GM21717 (cell line): Measurements from ENCODE around the gene BTBD6.

Experiments
- ATAC-seq: cut with Tn5 transposase; IDR thresholded peaks from one replicate; pipeline ENCODE4 v1.9.1; 2021; ENCODE audit warnings: mild to moderate bottlenecking, moderate library complexity; ENCODE audit not compliant: unreplicated experiment

BTBD6 gene

DNA sequence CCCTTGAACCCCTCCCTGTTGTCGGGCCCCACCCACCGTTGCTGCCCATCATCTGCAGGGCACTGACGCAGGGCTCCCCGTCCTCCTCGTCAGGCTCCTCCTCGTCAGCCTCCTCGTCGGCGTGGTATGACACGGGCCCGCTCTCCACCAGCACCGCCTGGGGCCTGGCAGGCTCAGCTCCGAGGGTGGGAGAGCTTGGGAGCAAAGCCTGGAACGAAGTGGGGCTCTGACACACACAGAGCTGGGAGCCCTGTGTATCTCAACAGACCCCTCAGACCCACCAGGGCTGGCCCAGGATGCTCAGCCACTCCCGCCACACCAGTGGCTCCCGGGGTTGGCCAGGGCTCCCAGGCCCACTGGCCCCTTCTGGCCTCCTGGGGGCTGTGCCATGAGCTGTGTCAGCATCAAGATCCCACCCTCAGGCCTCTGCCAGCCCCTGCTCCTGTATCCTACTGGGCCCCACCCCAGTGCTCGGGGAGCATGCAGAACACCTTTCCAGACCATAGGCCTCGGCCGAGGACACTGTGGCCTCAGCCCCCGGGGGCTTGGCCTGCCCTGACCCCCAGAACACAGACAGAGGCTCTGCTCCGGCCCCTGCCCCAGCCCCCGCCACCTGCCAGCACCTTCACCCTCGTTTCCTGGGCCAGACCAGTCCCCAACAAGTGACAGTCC, 37.1 kb upstream of the BTBD6 start:
- no peak for ATAC-seq

DNA sequence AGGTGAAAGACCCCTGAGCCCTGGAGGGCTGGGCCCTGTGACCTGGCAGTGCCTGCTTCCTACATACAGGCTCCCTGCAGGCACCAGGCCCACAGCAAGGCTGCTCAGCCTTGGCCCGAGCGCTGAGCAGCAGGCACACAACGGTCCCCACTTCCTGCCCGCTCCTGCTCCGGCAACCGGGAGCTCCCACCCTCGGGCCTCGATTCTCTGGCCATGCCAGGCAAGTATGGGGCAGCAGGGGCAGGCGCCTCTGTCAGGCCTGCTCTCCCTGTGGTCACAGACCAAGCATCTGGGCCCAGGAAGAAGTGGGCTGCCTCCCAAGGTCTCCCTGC, 36.6 kb upstream of the BTBD6 start:
- no peak for ATAC-seq

DNA sequence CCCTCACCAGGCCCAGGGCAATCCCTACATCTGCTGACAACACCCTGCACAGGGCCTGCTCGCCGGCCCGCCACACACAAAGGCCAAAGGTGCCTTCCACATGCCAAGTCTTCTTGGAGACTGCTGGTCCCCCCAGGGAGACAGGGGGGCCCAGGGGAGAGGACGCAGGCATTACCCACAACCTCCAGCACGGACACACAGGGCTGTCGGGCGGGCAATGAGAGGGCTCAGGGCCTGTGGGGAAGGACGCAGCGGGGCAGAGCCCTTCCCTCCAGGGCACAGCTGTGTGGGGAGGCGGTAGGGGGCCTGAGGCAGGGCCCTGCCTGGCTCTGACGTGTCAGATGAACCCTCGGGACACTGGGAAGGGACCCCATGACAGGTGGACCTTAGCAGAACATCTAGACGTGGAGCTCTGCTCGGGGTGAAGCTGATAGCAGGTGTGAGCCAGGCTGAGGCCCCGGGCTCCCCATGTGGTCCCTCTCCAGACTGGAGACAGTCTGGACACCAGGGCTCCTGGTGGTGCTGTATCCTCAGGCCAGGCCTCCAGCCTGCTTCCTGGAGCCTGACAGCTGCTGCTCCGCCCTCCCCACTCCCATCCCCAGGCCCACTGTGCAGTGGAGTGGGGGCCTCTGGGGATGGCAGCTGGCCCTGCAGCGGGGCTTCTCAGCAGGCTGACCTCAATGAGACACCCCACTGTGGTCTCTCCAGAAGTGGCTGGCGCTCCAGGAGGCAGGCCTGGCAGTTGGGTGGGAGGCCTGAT, 35.6 kb upstream of the BTBD6 start:
- no peak for ATAC-seq

DNA sequence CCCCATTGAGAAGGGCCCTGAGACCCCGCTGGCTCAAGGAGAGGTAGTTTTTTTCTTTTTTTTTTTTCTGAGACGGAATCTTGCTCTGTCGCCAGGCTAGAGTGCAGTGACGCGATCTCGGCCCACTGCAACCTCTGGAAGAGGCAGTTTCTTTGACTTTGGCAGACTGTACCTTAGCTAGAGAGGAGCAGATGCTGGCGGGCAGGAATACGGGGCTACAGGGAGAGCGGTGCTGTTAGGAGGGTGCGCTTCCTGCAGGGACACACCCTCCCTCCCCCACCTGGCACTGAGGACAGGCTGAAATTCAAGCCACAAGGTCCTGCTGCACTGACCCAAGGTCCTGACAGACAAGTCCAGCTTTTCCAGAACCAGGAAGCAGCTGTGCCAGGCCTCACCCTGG, 35.0 kb upstream of the BTBD6 start:
- no peak for ATAC-seq

GRCh38 chr14:105214324-105214915, 33.9 kb upstream of the BTBD6 start:
- ATAC-seq, result no peak

GRCh38 chr14:105215602-105216001, 32.7 kb upstream of the BTBD6 start:
- no peak for ATAC-seq

DNA sequence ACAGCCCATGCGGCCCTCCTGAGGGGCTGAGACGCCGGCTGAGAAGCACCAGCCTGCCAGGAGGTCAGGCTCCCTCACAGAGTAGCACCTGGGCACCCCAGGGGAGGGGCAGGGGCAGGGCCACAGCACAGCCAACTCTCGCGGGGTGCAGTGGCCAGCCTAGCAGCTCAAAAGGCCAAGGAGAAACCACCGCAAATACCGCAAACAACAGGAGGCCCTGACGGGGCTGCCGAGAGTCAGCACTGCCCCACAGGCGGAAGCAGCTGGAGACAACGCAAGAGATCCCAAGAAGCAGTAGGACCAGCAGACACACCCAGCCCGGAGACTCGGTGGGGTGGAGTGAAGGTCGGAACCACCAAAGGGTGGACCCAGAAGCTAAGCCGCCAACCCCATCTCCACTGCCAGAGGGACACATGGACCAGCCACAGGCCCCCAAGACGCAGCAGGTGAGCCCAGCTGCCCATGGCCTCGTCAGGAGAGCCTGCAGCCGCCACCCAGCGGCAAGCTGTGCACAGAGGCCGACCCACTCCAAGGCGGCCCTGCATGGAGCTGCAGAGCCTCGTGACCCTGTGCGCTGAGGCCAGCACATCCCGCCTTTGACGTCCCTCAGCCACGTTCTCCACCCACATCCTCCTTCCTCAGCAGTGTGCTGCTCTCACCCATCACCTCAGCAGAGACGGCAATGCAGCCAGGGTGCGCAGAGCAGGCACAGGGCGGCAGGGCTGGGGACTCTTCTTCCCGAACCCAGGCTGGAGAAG, 31.7 kb upstream of the BTBD6 start:
- ATAC-seq, result no peak

DNA sequence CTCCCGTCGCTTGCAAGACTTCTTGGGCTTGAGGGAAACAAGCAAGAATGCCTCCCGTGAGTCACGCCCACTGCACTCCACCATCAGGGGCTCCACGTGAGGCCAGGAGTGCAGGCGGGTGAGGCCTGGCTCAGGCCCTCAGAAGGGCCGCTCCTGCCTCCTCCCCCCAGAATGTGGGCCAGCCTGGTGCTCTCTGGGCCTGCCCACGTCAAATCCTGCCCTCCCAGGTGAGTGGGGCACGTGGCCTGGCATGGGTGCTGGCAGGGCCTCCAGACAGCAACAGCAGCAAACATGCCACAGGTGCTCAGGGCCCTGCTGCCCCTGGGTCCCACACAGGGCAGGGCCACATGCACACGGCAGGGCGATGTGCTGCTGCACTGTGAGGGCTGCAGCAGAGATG, 30.6 kb upstream of the BTBD6 start:
- ATAC-seq, result no peak

DNA sequence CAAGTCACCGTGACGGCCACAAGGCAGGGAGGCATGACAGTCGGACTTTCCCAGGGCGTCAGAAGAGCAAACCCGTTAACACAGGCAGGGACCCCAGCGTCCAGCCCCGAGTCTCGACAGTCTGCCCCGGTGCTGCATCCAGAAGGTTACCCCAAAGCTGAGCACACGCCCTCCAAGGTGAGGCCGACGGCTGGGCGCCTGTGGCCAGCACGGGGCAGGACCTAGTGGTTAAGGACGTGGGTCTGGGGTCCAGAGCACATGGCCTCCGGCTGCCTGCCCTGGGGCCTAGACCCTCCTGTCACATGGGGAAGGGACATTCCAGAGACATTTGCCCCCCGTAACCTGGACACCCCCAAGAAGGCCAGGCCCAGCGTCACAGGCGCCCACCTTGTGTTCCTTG, 29.7 kb upstream of the BTBD6 start:
- no peak for ATAC-seq

DNA sequence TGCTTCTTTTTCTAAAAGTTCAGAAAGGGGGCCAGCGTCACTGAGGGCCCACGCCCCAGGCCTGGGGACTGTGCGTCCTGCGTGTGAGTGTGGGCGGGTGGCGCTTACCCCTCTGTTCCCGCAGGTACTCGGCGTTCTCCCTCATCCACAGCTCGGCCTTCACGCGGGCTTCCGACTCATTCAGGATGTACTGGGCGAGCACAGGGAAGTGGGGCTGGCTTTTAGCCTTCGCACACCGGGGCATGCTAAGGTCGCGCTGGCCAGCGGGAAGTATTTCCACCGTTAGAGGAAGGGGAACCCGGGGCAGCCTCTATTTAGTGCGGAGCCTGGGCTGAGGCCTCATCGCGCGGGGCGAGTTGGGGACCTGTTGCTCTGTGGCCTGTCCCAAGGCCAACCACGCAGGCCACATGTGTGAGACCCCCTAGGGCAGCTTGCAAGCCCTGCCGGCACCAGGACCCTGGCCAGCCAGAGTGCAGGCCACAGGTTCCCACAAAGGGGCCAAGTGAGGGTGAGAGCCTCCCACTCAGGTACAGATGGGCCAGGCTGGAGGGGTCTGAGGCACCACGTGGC, 29.2 kb upstream of the BTBD6 start:
- no peak for ATAC-seq

- ATAC-seq, result no peak
Measured at GRCh38 chr14:105219753-105220152, 28.6 kb upstream of the BTBD6 start.

DNA sequence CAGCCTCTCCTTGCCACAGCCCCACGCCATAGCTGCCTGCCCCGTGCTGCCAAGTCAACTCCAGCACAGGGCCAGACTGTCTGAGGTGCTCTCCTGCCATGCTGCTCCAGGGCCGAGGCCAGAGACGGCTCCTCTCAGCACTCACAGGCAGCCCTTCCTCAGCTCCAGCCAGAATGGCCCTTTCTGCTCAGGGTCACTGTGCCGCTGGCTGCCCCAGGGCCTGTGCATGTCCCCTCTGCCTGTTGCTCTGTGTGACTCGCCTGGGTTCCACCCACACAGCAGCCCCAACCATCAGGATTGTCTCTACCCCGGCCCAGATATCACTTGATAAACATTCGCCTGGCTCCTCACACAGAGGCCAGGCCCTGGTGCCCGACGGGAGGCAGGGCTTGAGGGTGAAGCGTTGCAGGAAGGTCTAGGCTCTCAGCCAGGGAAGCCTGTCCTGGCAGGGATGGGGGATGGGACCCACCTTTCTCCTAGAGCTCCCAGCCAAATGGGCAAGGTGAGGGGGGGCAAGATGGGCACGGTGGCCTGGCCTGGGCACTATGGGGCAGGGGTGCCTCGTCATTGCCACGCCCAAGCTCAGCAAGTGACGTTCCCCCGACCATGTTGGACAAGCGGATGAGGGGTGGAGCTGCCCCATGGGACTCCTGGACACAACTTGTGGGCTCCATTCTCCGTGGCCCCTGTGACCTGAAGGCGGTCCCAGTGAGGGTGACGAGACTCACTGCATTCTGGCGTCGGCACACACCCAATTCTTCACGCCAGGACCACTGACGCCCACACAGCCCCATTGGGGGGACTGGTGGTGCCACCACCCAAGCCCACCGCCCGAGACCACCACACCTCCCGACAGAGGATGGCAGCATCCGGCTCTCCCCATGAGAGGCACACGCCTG, 27.4 kb upstream of the BTBD6 start:
- no peak for ATAC-seq

DNA sequence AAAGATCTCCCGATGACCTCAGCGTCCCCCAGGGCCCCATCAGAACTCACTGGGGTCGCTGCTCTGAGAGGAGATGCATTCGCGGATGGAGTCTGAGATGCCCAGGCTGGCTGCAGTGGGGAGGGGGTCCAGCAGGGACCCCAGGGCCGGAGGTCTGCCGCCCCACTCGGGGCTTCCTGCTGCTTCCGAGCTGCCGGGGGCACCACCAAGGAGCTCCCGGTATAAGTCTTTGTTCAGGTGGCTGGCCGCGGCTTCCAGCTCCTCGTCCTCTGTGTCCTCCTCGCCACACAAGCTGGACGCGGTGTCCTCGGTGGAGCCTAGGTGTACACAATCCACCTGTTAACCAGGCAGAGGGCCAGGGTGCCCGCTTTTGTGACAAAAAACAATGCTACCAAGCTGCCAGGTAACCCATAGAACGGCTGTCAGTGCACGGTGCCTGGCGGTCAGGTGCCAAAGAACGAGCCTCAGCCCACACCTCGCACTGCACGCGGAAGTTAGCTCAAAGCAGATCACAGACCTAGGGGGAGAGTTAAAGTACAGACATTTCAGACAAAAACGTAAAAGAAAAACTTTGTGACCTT, 26.6 kb upstream of the BTBD6 start:
- no peak for ATAC-seq

- no peak for ATAC-seq
Measured at GRCh38 chr14:105223260-105223659, 25.1 kb upstream of the BTBD6 start.

DNA sequence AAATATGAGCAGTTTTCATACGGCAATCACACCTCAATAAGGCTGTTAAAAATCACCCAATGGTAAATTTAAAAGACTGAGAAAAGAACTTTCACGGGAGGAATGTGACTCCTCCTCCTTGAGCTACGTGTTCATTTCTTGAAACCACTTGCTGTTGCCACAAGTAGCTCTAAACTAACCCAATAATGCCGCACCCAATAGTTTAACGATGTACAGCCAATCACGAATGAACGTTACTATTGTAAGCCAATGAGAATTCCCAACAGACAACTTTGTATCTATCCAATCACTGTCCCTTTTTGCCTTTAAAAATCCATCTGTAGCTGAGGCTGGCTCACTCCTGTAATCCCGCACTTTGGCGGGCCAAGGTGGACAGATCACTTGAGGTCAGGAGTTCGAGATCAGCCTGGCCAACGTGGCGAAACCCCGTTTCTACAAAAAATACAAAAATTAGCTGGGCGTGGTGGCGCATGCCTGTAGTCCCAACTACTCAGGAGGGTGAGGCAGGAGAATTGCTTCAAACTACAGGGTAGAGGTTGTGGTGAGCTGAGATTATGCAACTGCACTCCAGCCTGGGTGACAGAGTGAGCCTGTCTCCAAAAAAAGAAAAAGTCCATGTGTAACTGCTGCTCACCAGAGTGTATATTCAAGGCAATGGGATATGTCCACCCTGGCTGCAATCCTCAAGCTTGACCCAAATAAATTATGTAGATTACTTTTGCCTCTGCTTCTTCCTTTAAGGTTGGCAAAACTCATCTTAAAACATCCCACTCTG, 24.4 kb upstream of the BTBD6 start:
- ATAC-seq, result no peak

DNA sequence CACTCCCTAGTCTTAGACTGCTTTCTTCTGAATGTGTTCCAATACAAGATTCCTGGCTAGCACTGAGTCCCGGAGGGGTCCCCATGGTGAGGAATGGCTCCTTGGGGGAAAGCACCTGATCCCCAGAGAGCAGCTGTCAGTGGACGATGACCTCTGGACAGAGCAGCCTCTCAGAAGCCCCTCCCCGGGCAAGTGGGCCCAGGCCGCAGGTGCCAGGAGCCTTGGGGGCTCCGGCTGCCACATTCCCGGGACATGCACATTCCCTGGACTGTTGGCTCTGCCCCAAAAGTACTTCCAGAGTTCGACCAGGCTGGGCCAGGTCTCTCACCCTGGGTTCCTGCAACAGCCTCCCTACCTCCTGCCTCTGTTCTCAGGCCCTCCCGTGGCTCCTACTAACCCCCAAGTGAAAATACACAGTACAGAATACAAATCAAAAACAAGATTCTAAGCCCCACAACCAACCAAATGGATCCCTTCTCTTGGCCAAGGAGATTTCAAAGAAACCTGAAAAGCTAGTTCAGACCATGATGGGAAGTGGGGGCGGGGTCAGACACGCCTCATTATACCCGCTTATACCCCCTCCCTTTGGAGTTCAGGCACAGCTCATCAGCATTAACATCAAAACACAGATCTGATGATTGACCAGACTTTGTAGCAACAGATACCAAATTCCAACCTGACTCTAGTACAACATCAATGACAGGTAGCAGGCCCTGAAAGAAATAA, 23.3 kb upstream of the BTBD6 start:
- ATAC-seq, result no peak

GRCh38 chr14:105226198-105226597, 22.1 kb upstream of the BTBD6 start:
- no peak for ATAC-seq

DNA sequence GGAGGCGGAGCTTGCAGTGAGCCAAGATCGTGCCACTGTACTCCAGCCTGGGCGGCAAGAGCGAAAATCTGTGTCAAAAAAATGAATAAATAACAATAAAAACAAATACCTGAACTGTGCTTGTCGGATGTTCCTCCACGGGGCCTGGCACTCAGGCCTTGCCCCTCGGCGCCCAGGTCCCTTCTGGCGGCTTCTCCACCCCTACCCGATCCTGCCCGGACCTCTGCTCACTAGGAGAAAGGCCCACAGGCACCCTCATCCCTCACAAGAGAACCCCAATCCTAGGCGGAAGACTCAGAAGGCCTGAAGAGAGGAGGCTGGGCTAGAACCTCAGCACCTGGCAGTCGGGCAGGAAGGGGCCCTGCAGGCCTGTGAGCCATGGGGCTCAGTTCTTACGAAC, 21.0 kb upstream of the BTBD6 start:
- no peak for ATAC-seq

- no peak for ATAC-seq
Measured at GRCh38 chr14:105228562-105228961, 19.8 kb upstream of the BTBD6 start.
